ENCODE measurements around the gene NT5DC3. TPM values are rescaled to one million over a fixed set of nuclear protein-coding genes. Genes with fewer than 3 reads are reported as not detected.

NT5DC3 gene
- total and polyA plus RNA-seq, 2 of the 13 experiments (the other 11 are each of a cell fraction or from before 2014, with no cell fraction given): 3.2 to 6.6 TPM

- Histone ChIP-seq H3K9ac (ENCODE audit: insufficient read depth, low read depth, low read length) (no peak overlapping the region), H3K4me1 (ENCODE audit: insufficient read depth, low read length) (no peaks in the 10 kb centered on the region), H2AFZ (ENCODE audit: low read length) (no peak overlapping the region), H3K9me3 (ENCODE audit: low read length) (no peaks in the 10 kb centered on the region), H3K27me3 (ENCODE audit: control insufficient read depth in 1 of 2, insufficient read depth in 2 of 2, low read length in 2 of 2) (no peaks in the 10 kb centered on the region), H3K27ac (ENCODE audit: extremely low read length, insufficient read depth, low read length) (no peak overlapping the region), H3K4me3 (replicated peaks in 1 of 3; ENCODE audit: insufficient read depth in 1 of 3, low read depth in 2 of 3, low read length in 3 of 3) (no peak overlapping the region), H3K36me3 (replicated peaks in 1 of 2; ENCODE audit: control insufficient read depth in 1 of 2, insufficient read depth in 2 of 2, low read length in 2 of 2) (peaks cover 15 to 60% of the 10 kb centered on the region in 2 experiments), H3K79me2 (ENCODE audit: insufficient read depth, low read length) (no peaks in the 10 kb centered on the region), H4K20me1 (ENCODE audit: insufficient read depth, low read length) (no peaks in the 10 kb centered on the region), H3K4me2 (ENCODE audit: low read depth, low read length) (no peak overlapping the region)
- DNase-seq (ENCODE audit: low spot score) (no peak), ATAC-seq (no peak), FAIRE-seq (no peak)
- 88% methylated on average over 9 of the region's 9 CpGs for WGBS (ENCODE audit: low lambda C conversion rate)
- ChIA-PET CTCF (ENCODE audit: low intra/inter-chr PET ratio, low total read pairs) (no interaction called here), POLR2A (no interaction called here)
- TF ChIP-seq, protein P1, sequence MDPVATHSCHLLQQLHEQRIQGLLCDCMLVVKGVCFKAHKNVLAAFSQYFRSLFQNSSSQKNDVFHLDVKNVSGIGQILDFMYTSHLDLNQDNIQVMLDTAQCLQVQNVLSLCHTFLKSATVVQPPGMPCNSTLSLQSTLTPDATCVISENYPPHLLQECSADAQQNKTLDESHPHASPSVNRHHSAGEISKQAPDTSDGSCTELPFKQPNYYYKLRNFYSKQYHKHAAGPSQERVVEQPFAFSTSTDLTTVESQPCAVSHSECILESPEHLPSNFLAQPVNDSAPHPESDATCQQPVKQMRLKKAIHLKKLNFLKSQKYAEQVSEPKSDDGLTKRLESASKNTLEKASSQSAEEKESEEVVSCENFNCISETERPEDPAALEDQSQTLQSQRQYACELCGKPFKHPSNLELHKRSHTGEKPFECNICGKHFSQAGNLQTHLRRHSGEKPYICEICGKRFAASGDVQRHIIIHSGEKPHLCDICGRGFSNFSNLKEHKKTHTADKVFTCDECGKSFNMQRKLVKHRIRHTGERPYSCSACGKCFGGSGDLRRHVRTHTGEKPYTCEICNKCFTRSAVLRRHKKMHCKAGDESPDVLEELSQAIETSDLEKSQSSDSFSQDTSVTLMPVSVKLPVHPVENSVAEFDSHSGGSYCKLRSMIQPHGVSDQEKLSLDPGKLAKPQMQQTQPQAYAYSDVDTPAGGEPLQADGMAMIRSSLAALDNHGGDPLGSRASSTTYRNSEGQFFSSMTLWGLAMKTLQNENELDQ (CRISPR knock-in tag; IDR thresholded peaks at IDR 0.05; ENCODE audit: borderline replicate concordance): no peak
- TF ChIP-seq STAG1 (CRISPR knock-in tag; IDR thresholded peaks at IDR 0.05) (no peak), ZNF670 (CRISPR knock-in tag; IDR thresholded peaks at IDR 0.05; ENCODE audit: borderline replicate concordance) (no peak), ZNF589 (CRISPR knock-in tag; conservative IDR thresholded peaks at IDR 0.05) (no peak), LCORL (IDR thresholded peaks at IDR 0.05) (no peak), LCORL (CRISPR knock-in tag; IDR thresholded peaks at IDR 0.05) (no peak)
- intact Hi-C loops (cut with micrococcal nuclease; ENCODE audit: unreplicated experiment): no loop called here
- no TSS peak for BruUV-seq (replicated peaks)
- in situ Hi-C loops (cut with HindIII; ENCODE audit: extremely low pct_ligation_motif_present, low pct_unique_long_range_greater_than_20kb): no loop called here
Measured at GRCh38 chr12:103793512-103794045, 47.5 kb downstream of the NT5DC3 start.

GRCh38 chr12:103793046-103793445 is 48.0 kb downstream of the NT5DC3 start:
- intact Hi-C loops (cut with micrococcal nuclease; ENCODE audit: unreplicated experiment) (no loop called here), in situ Hi-C loops (cut with HindIII; ENCODE audit: extremely low pct_ligation_motif_present, low pct_unique_long_range_greater_than_20kb) (no loop called here)
- no peak for FAIRE-seq
- Histone ChIP-seq H3K9ac (ENCODE audit: insufficient read depth, low read depth, low read length) (no peak overlapping the region), H3K79me2 (ENCODE audit: insufficient read depth, low read length) (no peaks in the 10 kb centered on the region), H2AFZ (ENCODE audit: low read length) (no peak overlapping the region), H4K20me1 (ENCODE audit: insufficient read depth, low read length) (no peaks in the 10 kb centered on the region), H3K36me3 (replicated peaks in 1 of 2; ENCODE audit: control insufficient read depth in 1 of 2, insufficient read depth in 2 of 2, low read length in 2 of 2) (peaks cover 15 to 56% of the 10 kb centered on the region in 2 experiments), H3K27ac (ENCODE audit: extremely low read length, insufficient read depth, low read length) (no peak overlapping the region), H3K4me2 (ENCODE audit: low read depth, low read length) (no peak overlapping the region), H3K27me3 (ENCODE audit: control insufficient read depth in 1 of 2, insufficient read depth in 2 of 2, low read length in 2 of 2) (no peaks in the 10 kb centered on the region), H3K4me3 (replicated peaks in 1 of 3; ENCODE audit: insufficient read depth in 1 of 3, low read depth in 2 of 3, low read length in 3 of 3) (no peak overlapping the region), H3K4me1 (ENCODE audit: insufficient read depth, low read length) (no peaks in the 10 kb centered on the region), H3K9me3 (ENCODE audit: low read length) (no peaks in the 10 kb centered on the region)
- ChIA-PET CTCF (ENCODE audit: low intra/inter-chr PET ratio, low total read pairs) (no interaction called here), POLR2A (no interaction called here)
- ATAC-seq: no peak
- WGBS (ENCODE audit: low lambda C conversion rate): 76% methylated on average over 3 of the region's 3 CpGs
- DNase-seq (ENCODE audit: low spot score): no peak
- no TSS peak for BruUV-seq (replicated peaks)
- TF ChIP-seq, protein P2, sequence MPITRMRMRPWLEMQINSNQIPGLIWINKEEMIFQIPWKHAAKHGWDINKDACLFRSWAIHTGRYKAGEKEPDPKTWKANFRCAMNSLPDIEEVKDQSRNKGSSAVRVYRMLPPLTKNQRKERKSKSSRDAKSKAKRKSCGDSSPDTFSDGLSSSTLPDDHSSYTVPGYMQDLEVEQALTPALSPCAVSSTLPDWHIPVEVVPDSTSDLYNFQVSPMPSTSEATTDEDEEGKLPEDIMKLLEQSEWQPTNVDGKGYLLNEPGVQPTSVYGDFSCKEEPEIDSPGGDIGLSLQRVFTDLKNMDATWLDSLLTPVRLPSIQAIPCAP (CRISPR knock-in tag; IDR thresholded peaks at IDR 0.05; ENCODE audit: low read depth): no peak
- TF ChIP-seq GTF3A (CRISPR knock-in tag; conservative IDR thresholded peaks at IDR 0.05) (no peak), ZBTB4 (CRISPR knock-in tag; IDR thresholded peaks at IDR 0.05; ENCODE audit: borderline replicate concordance) (no peak), ZNF33A (CRISPR knock-in tag; IDR thresholded peaks at IDR 0.05; ENCODE audit: borderline replicate concordance) (no peak), DPF2 (CRISPR knock-in tag; IDR thresholded peaks at IDR 0.05; ENCODE audit: borderline replicate concordance, low read depth) (no peak), ZNF891 (CRISPR knock-in tag; IDR thresholded peaks at IDR 0.05) (no peak)

Data from HepG2 (cell line).